Measurements from ENCODE around the gene CD300LD.
A peak's percentile ranks its signal among the peaks of the same experiment; 100 is the strongest.

The CD300LD gene

GRCh38 chr17:74554909-74555308 is 37.2 kb downstream of the CD300LD start:
- Histone ChIP-seq H3K9me2 (replicated peaks; ENCODE audit: insufficient read depth, low read length) (no peaks in the 10 kb centered on the region), H3K4me3 (ENCODE audit: low read length) (no peak overlapping the region), H3F3A (ENCODE audit: insufficient read depth, low read length) (no peaks in the 10 kb centered on the region), H3K9ac (ENCODE audit: low read length) (no peak overlapping the region), H3K4me1 (ENCODE audit: low read length) (peaks cover 4% of the 10 kb centered on the region), H3K4me2 (ENCODE audit: low read depth, low read length) (peak overlapping the region; percentile 33; the same call in 1 of the 2 replicates), H4K20me1 (ENCODE audit: insufficient read depth, low read length) (no peaks in the 10 kb centered on the region), H3K27ac (ENCODE audit: low read length) (no peak overlapping the region), H3K79me2 (ENCODE audit: low read length) (no peaks in the 10 kb centered on the region), H3K36me3 (replicated peaks; ENCODE audit: insufficient read depth, low read length) (no peaks in the 10 kb centered on the region), H2AFZ (ENCODE audit: low read length) (no peak overlapping the region), H3K27me3 (replicated peaks; ENCODE audit: insufficient read depth, low read length) (peaks cover 86% of the 10 kb centered on the region), H3K9me3 (replicated peaks; ENCODE audit: insufficient read depth, low read length) (no peaks in the 10 kb centered on the region)
- TF ChIP-seq EZH2 (optimal IDR thresholded peaks at IDR 0.05; ENCODE audit: low read depth, low read length) (no peak), CTCF (IDR thresholded peaks at IDR 0.05; ENCODE audit: low read length) (no peak), EZH2phosphoT487 (IDR thresholded peaks at IDR 0.05; ENCODE audit: low read length) (no peak)
- DNase-seq, result no peak

- Histone ChIP-seq H3F3A (ENCODE audit: insufficient read depth, low read length) (no peaks in the 10 kb centered on the region), H3K9me3 (replicated peaks; ENCODE audit: insufficient read depth, low read length) (no peaks in the 10 kb centered on the region), H3K79me2 (ENCODE audit: low read length) (no peaks in the 10 kb centered on the region), H3K4me2 (ENCODE audit: low read depth, low read length) (no peak overlapping the region), H2AFZ (ENCODE audit: low read length) (no peak overlapping the region), H3K9ac (ENCODE audit: low read length) (no peak overlapping the region), H3K4me1 (ENCODE audit: low read length) (peaks cover 4% of the 10 kb centered on the region), H4K20me1 (ENCODE audit: insufficient read depth, low read length) (no peaks in the 10 kb centered on the region), H3K36me3 (replicated peaks; ENCODE audit: insufficient read depth, low read length) (no peaks in the 10 kb centered on the region), H3K27ac (ENCODE audit: low read length) (no peak overlapping the region), H3K4me3 (ENCODE audit: low read length) (no peak overlapping the region), H3K9me2 (replicated peaks; ENCODE audit: insufficient read depth, low read length) (no peaks in the 10 kb centered on the region), H3K27me3 (replicated peaks; ENCODE audit: insufficient read depth, low read length) (peaks cover 75% of the 10 kb centered on the region)
- TF ChIP-seq CTCF (IDR thresholded peaks at IDR 0.05; ENCODE audit: low read length) (no peak), EZH2phosphoT487 (IDR thresholded peaks at IDR 0.05; ENCODE audit: low read length) (no peak), EZH2 (optimal IDR thresholded peaks at IDR 0.05; ENCODE audit: low read depth, low read length) (no peak)
- DNase-seq, result no peak
Observed at GRCh38 chr17:74552037-74552436, 40.0 kb downstream of the CD300LD start.

- no peak overlapping the region for H2AFZ ChIP-seq (ENCODE audit: low read length)
Observed at GRCh38 chr17:74550602-74551001, 41.5 kb downstream of the CD300LD start.

More at GRCh38 chr17:74550602-74551001, 41.5 kb downstream of the CD300LD start:
- Histone ChIP-seq H3K27me3 (replicated peaks; ENCODE audit: insufficient read depth, low read length) (peaks cover 67% of the 10 kb centered on the region), H3K4me3 (ENCODE audit: low read length) (no peak overlapping the region), H4K20me1 (ENCODE audit: insufficient read depth, low read length) (no peaks in the 10 kb centered on the region), H3K9ac (ENCODE audit: low read length) (no peak overlapping the region), H3K79me2 (ENCODE audit: low read length) (no peaks in the 10 kb centered on the region), H3F3A (ENCODE audit: insufficient read depth, low read length) (no peaks in the 10 kb centered on the region), H3K4me2 (ENCODE audit: low read depth, low read length) (no peak overlapping the region), H3K9me3 (replicated peaks; ENCODE audit: insufficient read depth, low read length) (no peaks in the 10 kb centered on the region), H3K36me3 (replicated peaks; ENCODE audit: insufficient read depth, low read length) (no peaks in the 10 kb centered on the region), H3K9me2 (replicated peaks; ENCODE audit: insufficient read depth, low read length) (no peaks in the 10 kb centered on the region), H3K27ac (ENCODE audit: low read length) (no peak overlapping the region), H3K4me1 (ENCODE audit: low read length) (peaks cover 4% of the 10 kb centered on the region)
- TF ChIP-seq EZH2 (optimal IDR thresholded peaks at IDR 0.05; ENCODE audit: low read depth, low read length) (no peak), CTCF (IDR thresholded peaks at IDR 0.05; ENCODE audit: low read length) (no peak), EZH2phosphoT487 (IDR thresholded peaks at IDR 0.05; ENCODE audit: low read length) (no peak)
- no peak for DNase-seq

All from MM.1S (cell line).